K562 (cell line): ENCODE results near the gene LRGUK. TPM values are rescaled to one million over a fixed set of nuclear protein-coding genes. Genes with fewer than 3 reads are reported as not detected.

ENCODE experiments used
- BRD9 ChIP-seq: fragments of 450-650 bp; IDR thresholded peaks from 2 replicates; pipeline ENCODE4 v1.6.1; 2018; ENCODE audit warnings: low read depth; ENCODE audit not compliant: partially characterized antibody
- CHCHD3 ChIP-seq: fragments of 250-450 bp; sonication (Bioruptor Pico); IDR thresholded peaks from 2 replicates; pipeline ENCODE4 v2.1.2; 2022; ENCODE audit warnings: mild to moderate bottlenecking
- DNMT1 ChIP-seq: fragments of 450-650 bp; IDR thresholded peaks from 2 replicates; pipeline ENCODE4 v1.6.1; 2016; ENCODE audit warnings: antibody characterized with exemption, mild to moderate bottlenecking
- DPF2 ChIP-seq: fragments of 450-650 bp; IDR thresholded peaks from 2 replicates; pipeline ENCODE4 v1.6.1; 2016
- EWSR1 ChIP-seq: fragments of 450-650 bp; IDR thresholded peaks from 2 replicates; pipeline ENCODE4 v1.6.1; 2018; ENCODE audit warnings: borderline replicate concordance, mild to moderate bottlenecking, low read depth, moderate library complexity; ENCODE audit not compliant: partially characterized antibody
- FOXP1 ChIP-seq: sonication (generic); formaldehyde crosslinking; IDR thresholded peaks from 2 replicates; pipeline ENCODE4 v1.8.0; 2022; ENCODE audit warnings: mild to moderate bottlenecking, missing genetic modification reagents
- HCFC1 ChIP-seq: IDR thresholded peaks from 2 replicates; pipeline ENCODE4 v1.6.1; 2012; ENCODE audit warnings: low read depth, low read length, improper control_type of control experiment
- HDAC1 ChIP-seq, 2 experiments: fragments of 450-650 bp; IDR thresholded peaks; 2 replicates each; pipeline ENCODE4 v1.6.1; 2016 to 2017; ENCODE audit warnings: inconsistent platforms in 1 of 2, mild to moderate bottlenecking in 1 of 2, moderate library complexity in 1 of 2
- HDAC2 ChIP-seq: fragments of 450-650 bp; IDR thresholded peaks from 2 replicates; pipeline ENCODE4 v1.6.1; 2016; ENCODE audit warnings: mild to moderate bottlenecking
- JUN ChIP-seq, 2 experiments: sonication (generic) in 1 of 2; formaldehyde crosslinking in 1 of 2; IDR thresholded peaks; 2 replicates each; pipeline versions ENCODE4 v1.6.1 to v1.8.0; 2012 to 2022; ENCODE audit warnings: borderline replicate concordance in 2 of 2, mild to moderate bottlenecking in 2 of 2, improper control_type of control experiment in 1 of 2, low read depth in 1 of 2, low read length in 1 of 2, missing genetic modification reagents in 1 of 2
- KDM5B ChIP-seq: fragments of 200-600 bp; sonication (generic); IDR thresholded peaks from 2 replicates; pipeline ENCODE4 v1.6.1; 2012; ENCODE audit warnings: low read depth, mild to moderate bottlenecking, moderate library complexity, low read length, control low read depth, inconsistent platforms; ENCODE audit not compliant: insufficient replicate concordance
- LARP7 ChIP-seq: fragments of 450-650 bp; IDR thresholded peaks from 2 replicates; pipeline ENCODE4 v1.6.1; 2016
- RCOR1 ChIP-seq, 2 experiments: IDR thresholded peaks; 2 replicates each; pipeline ENCODE4 v1.6.1; 2012; ENCODE audit warnings: low read depth in 2 of 2, low read length in 2 of 2, borderline replicate concordance in 1 of 2, improper control_type of control experiment in 1 of 2
- SIX5 ChIP-seq, 2 experiments: IDR thresholded peaks; 2 replicates each; pipeline ENCODE4 v1.6.1; 2011; ENCODE audit warnings: low read length in 2 of 2, borderline replicate concordance in 1 of 2, low read depth in 1 of 2, mild to moderate bottlenecking in 1 of 2, moderate library complexity in 1 of 2; ENCODE audit not compliant: insufficient read depth in 1 of 2
- SMARCA4 ChIP-seq: fragments of 450-650 bp; IDR thresholded peaks from 2 replicates; pipeline ENCODE4 v1.6.1; 2016
- SMC3 ChIP-seq: conservative IDR thresholded peaks from 2 replicates; pipeline ENCODE4 v1.6.1; 2011; ENCODE audit warnings: low read depth, low read length, improper control_type of control experiment; ENCODE audit not compliant: insufficient read depth
- SNRNP70 ChIP-seq: fragments of 200-400 bp; formaldehyde crosslinking; optimal IDR thresholded peaks from 2 replicates; pipeline ENCODE3; 2017; ENCODE audit warnings: low read depth, low read length
- SPI1 ChIP-seq: IDR thresholded peaks from 2 replicates; pipeline ENCODE4 v1.6.1; 2011; ENCODE audit warnings: low read depth, low read length, control low read depth, borderline replicate concordance
- polyA plus RNA-seq, 8 experiments: library from polyadenylated mRNA; depleted of rRNA in 4 of 8; stranded (reverse) in 5 of 8; unstranded in 3 of 8; fragments of >200 nt; fragmentation: Nextera tagmentation in 2 of 8; fragmentation: Illumina TruSeq in 1 of 8; extraction: Ambion mirVana in 2 of 8; extraction: Trizol in 1 of 8; gene quantifications; 2 replicates each; pipeline versions ENCODE4 v1.2.1 to v1.2.3, GENCODE V29; 2011 to 2014; ENCODE audit warnings: inconsistent platforms in 1 of 8, missing spikeins in 1 of 8
- total RNA-seq, 7 experiments: library from RNA; depleted of rRNA in 6 of 7; stranded (reverse); fragments of >200 nt in 6 of 7; fragmentation: Illumina TruSeq in 2 of 7; extraction: Trizol in 2 of 7; gene quantifications; 2 replicates each; pipeline versions ENCODE4 v1.2.1 to v1.2.3, GENCODE V29; 2011 to 2021; ENCODE audit warnings: low replicate concordance in 1 of 7
- TF ChIP-seq, protein P1 (sequence below): sonication (generic); formaldehyde crosslinking; IDR thresholded peaks from 2 replicates; pipeline ENCODE4 v1.8.0; 2022; ENCODE audit warnings: mild to moderate bottlenecking, missing genetic modification reagents
- TF ChIP-seq, protein P2 (sequence below): fragments of 450-650 bp; IDR thresholded peaks from 2 replicates; pipeline ENCODE4 v1.7.0; 2016; ENCODE audit warnings: borderline replicate concordance
- TF ChIP-seq, protein P3 (sequence below): fragments of 450-650 bp; IDR thresholded peaks from 2 replicates; pipeline ENCODE4 v1.6.1; 2014; ENCODE audit warnings: low read depth, mild to moderate bottlenecking, moderate library complexity, borderline replicate concordance
- TF ChIP-seq, protein P4 (sequence below): fragments of 200-800 bp; sonication (Bioruptor generic); IDR thresholded peaks from 2 replicates; pipeline ENCODE4 v1.6.1; 2017; ENCODE audit warnings: missing genetic modification characterization, missing compliant biosample characterization

LRGUK gene
- total and polyA plus RNA-seq, 9 of the 15 experiments (the other 6 are each of a cell fraction or from before 2014, with no cell fraction given): 0.04 to 0.33 (median 0.18) TPM

DNA sequence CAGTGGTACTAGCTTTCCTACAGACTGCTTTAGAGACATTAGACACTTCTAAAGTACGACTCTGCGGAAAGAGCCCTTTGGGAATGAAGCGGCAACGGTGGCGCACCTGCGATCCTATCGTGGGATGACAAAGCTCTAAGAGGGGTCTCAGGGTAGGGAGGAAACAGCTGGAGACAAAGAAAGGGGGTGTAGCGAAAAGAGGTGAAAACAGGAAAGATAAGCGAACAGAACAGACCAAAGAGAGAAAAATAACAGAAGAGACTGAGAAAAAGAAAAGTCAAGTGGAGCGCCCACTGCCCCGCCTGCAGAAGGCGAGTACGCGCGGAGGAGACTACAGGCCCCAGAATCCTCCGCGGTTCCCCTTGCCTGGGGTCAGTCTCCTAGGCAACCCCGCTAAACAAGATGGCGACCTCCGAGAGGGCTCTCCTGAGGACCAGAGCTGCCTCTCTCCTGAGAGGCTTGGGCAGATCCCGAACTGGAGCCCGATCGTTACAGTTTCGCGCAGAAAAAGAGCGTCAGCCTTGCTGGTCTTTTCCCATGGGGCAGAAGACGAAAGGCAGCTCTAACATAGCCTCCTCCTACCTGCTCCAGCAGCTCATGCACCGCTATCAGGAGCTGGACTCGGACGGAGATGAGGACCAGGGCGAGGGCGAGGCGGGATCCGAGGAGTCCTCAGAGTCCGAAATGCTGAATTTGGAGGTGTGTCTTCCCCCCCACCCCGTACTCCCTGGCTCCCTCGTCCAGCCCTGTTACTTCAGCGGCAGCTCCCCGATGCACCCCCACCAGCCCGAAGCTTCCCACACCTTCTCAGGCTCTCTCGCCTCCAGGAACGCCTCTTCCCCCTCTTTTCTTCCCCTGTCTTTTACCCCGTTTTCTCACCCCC is at the start of gene LRGUK (continued):
- TF ChIP-seq, protein P1, sequence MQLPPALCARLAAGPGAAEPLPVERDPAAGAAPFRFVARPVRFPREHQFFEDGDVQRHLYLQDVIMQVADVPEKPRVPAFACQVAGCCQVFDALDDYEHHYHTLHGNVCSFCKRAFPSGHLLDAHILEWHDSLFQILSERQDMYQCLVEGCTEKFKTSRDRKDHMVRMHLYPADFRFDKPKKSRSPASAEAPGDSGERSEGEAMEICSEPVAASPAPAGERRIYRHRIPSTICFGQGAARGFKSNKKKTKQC (CRISPR knock-in tag): 0 out of 2 replicates have a peak, but pooled peaks have one; percentile 43
- peak; percentile 96 for TF ChIP-seq HCFC1
- TF ChIP-seq RCOR1 (IDR thresholded peaks at IDR 0.05; ENCODE audit: borderline replicate concordance in 1 of 2, low read depth in 2 of 2, low read length in 2 of 2): peak in 1 of 2 experiments; percentile 68; a peak in 1 of 4 replicates
- TF ChIP-seq, protein P2, sequence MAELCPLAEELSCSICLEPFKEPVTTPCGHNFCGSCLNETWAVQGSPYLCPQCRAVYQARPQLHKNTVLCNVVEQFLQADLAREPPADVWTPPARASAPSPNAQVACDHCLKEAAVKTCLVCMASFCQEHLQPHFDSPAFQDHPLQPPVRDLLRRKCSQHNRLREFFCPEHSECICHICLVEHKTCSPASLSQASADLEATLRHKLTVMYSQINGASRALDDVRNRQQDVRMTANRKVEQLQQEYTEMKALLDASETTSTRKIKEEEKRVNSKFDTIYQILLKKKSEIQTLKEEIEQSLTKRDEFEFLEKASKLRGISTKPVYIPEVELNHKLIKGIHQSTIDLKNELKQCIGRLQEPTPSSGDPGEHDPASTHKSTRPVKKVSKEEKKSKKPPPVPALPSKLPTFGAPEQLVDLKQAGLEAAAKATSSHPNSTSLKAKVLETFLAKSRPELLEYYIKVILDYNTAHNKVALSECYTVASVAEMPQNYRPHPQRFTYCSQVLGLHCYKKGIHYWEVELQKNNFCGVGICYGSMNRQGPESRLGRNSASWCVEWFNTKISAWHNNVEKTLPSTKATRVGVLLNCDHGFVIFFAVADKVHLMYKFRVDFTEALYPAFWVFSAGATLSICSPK: no peak
- TF ChIP-seq LARP7: peak; percentile 87
- TF ChIP-seq, protein P3, sequence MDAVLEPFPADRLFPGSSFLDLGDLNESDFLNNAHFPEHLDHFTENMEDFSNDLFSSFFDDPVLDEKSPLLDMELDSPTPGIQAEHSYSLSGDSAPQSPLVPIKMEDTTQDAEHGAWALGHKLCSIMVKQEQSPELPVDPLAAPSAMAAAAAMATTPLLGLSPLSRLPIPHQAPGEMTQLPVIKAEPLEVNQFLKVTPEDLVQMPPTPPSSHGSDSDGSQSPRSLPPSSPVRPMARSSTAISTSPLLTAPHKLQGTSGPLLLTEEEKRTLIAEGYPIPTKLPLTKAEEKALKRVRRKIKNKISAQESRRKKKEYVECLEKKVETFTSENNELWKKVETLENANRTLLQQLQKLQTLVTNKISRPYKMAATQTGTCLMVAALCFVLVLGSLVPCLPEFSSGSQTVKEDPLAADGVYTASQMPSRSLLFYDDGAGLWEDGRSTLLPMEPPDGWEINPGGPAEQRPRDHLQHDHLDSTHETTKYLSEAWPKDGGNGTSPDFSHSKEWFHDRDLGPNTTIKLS: peak; percentile 72
- peak; percentile 82 to 86 for TF ChIP-seq SIX5 (IDR thresholded peaks at IDR 0.05; ENCODE audit: borderline replicate concordance in 1 of 2, insufficient read depth in 1 of 2, low read depth in 1 of 2, low read length in 2 of 2)
- peak in 1 of 2 experiments; percentile 94; a peak in 2 of 4 replicates for TF ChIP-seq HDAC1 (IDR thresholded peaks at IDR 0.05)
- no peak for TF ChIP-seq CHCHD3 (CRISPR knock-in tag)
- TF ChIP-seq, protein P4, sequence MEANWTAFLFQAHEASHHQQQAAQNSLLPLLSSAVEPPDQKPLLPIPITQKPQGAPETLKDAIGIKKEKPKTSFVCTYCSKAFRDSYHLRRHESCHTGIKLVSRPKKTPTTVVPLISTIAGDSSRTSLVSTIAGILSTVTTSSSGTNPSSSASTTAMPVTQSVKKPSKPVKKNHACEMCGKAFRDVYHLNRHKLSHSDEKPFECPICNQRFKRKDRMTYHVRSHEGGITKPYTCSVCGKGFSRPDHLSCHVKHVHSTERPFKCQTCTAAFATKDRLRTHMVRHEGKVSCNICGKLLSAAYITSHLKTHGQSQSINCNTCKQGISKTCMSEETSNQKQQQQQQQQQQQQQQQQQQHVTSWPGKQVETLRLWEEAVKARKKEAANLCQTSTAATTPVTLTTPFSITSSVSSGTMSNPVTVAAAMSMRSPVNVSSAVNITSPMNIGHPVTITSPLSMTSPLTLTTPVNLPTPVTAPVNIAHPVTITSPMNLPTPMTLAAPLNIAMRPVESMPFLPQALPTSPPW (CRISPR knock-in tag): peak; percentile 84
- no peak for TF ChIP-seq FOXP1 (CRISPR knock-in tag)
- TF ChIP-seq SNRNP70: no peak
- TF ChIP-seq SPI1: peak; percentile 26; the same call in 1 of the 2 replicates
- TF ChIP-seq SMC3: 0 out of 2 replicates have a peak, but pooled peaks have one; percentile 8
- peak; percentile 48; the same call in 1 of the 2 replicates for TF ChIP-seq DPF2
- 0 out of 2 replicates have a peak, but pooled peaks have one; percentile 15 for TF ChIP-seq JUN (IDR thresholded peaks at IDR 0.05; ENCODE audit: borderline replicate concordance, low read depth, low read length)
- no peak for TF ChIP-seq JUN (CRISPR knock-in tag; IDR thresholded peaks at IDR 0.05; ENCODE audit: borderline replicate concordance)
- TF ChIP-seq KDM5B: peak; percentile 42
- TF ChIP-seq BRD9: no peak
- peak; percentile 39; the same call in 1 of the 2 replicates for TF ChIP-seq SMARCA4
- TF ChIP-seq DNMT1: no peak
- peak; percentile 86; the same call in 1 of the 2 replicates for TF ChIP-seq HDAC2
- TF ChIP-seq EWSR1: no peak
